Measurements from ENCODE around the gene ARL4A. TPM values are rescaled to one million over a fixed set of nuclear protein-coding genes. Genes with fewer than 3 reads are reported as not detected.
"Not testable (repeated sequence)": the region's sequence is repeated elsewhere in the genome, so short reads cannot be mapped to it uniquely, and the experiment has no call there.

The ARL4A gene
- total RNA-seq, 1 experiment from 2014 or later = 27.2 TPM

DNA sequence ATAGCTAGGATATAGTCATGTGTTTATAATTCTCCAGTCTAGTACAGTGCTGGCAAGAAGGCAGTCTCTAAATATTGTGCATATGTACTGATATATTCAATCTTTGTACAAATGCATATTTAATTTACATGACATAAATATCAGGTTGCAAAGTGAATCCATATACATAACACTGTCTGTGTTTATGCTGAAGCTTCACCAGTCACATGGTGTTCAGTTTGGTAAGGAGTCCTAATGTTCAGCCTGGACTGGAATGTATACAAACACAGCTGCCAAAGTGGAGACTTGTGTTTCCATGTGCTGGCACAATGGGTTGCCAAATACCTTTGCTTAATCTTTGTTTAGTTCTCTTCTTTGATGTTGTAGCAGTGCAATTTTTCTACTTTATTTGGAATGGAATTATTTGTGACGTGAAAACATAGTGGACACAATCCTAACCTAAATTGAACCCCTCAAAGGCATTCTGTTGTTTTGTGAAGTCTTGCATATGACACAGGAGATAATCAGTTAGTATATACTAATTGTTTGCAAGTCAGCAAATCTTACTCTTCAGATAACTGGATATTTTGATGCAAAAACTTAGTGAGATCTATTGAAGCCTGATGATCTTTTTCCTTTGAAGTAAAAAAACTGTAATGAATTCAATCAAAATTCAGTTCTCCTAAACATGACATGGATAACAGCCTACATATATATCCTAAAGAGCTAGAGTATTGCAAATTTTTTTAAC lies 17.3 kb upstream of the ARL4A start:
- DNase-seq (ENCODE audit: low read depth) = no peak

DNA sequence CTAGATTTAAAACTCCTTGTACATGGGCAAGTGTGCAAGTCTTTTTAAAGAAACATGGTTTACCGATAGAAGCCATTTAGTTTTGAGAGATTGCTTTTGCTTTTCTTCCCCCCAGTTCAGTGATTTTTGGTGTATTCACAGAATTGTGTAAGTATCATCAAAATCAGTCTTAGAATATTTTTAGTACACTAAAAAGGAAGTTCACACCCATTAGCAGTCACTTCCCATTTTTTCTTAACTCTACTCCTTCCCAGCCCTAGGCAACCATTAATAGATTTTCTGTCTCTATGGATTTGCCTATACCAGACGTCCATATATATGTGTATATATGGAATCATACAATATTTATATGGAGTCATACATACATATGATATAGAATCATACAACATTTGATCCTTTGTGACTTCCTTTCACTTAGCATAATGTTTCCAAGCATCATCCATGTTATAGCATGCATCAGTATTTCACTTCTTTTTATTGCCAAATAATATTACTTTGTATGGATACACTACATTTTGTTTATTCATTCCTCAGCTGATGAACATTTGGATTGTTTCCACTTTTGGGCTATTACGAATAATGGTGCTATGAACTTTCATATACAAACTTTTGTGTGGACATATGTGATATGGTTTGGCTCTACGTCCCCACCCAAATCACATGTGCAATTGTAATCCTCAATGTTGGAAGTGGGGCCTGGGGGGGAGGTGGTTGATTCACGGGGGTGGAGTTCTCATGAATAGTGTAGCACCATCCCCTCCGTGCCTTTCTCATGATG lies 16.5 kb upstream of the ARL4A start:
- DNase-seq (ENCODE audit: low read depth) = no peak

DNA sequence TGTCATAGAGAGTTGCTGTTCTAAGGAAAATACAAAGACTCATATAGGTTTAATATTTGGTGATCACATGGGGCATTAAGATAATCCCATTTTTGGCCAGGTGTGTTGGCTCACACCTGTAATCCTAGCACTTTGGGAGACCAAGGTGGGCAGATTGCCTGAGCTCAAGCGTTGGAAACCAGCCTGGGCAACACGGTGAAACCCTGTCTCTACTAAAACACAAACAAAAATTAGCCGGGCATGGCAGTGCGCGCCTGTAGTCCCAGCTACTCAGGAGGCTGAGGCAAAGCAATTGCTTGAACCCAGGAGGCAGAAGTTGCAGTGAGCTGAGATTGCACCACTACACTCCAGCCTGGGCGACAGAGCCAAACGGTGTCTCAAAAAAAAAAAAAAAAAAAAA lies 14.0 kb upstream of the ARL4A start:
- not testable (repeated sequence) for DNase-seq (ENCODE audit: low read depth)

DNA sequence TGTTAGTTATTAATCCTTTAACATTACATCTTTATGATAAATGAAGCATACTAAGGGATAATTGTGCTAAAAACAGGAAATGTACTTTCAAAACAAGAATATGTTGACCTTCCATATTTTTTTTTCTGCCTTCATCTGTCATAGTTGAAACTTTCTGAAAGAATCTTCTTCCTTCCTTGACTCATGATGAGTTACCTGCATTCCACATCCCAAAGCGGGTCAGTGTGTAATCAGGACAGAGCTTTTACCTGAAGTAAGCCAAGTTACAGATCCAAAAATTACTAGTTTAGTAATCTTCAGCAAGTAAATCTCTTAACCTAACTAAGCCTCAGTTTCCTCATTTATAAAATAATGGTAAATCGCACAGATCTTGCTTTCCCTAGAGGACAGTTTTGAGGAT lies 13.4 kb upstream of the ARL4A start:
- DNase-seq (ENCODE audit: low read depth) = no peak

DNA sequence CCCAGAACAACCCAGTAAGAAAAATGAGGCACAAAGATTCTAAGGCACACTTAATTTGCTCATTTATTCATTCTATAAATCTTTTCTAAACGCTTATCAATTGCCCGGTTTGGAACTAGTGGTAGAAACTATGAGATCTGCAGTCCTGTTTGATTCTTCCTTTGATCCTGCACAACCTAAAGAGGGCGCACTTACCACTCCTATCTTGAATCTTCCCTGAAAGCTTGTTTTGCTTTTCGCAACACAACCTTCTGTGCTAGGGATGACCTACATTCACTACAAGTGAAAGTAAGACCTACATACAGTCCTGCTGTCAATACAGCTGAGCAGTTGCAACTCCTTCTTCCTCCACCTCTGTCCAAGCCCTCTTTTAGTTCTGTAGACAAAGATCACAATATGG lies 12.6 kb upstream of the ARL4A start:
- DNase-seq (ENCODE audit: low read depth) = peak; percentile 33

DNA sequence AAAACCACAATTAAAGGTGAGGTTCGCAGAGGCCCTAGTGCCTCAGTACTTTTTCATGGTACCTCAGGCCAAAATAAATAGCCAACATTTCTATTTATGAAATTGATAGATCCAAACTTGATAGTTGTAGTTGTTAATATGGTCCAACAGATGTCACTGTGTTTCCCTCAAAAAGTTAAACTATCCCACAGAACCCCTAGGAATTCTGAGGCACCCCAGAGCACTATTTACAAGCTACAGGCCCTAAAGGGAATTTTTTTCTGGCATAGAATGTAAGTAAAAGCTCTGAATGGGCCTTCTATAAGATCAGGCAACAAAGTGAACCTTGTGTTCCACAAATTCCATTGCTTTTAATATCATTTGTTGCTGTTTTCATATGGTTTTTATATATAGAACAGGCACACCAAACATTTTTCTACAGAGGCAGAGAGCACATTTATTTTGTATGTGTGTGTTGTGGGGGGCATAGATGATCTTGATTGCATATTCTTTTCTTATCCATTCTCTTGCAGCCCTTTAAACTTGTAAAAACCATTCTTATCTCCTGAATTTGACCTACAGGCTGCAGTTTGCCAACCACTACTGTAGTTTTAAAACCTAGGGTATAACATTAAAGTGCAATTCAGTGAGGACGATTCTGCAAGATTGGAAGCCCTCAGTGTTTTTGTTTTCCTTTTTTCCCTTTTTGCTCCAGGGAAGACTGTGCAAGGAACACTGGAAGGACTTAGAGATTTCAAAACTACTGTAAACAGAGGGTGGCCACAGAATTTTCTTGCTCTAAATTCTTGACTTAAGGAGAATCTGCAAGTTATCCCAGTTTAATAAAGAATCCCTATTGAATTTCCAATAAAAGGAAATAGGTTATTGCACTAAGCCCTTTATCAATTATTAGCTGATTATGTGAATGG lies 3.5 kb upstream of the ARL4A start:
- DNase-seq (ENCODE audit: low read depth) = no peak

DNA sequence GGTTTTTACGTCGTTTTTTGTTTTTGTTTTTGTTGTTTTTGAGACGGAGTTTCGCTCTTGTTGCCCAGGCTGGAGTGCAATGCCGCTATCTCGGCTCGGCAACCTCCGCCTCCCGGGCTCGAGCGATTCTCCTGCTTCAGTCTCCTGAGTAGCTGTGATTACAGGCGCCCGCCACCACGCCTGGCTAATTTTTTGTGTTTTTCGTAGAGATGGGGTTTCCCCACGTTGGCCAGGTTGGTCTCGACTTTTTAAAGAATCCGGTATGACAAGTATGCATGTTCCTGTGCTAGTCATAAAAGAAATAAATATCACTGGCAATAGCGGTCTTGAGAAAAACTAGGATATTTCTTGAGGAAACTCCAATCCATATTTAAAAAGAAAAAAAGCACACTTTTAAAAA lies 2.7 kb upstream of the ARL4A start:
- DNase-seq (ENCODE audit: low read depth) = no peak

DNA sequence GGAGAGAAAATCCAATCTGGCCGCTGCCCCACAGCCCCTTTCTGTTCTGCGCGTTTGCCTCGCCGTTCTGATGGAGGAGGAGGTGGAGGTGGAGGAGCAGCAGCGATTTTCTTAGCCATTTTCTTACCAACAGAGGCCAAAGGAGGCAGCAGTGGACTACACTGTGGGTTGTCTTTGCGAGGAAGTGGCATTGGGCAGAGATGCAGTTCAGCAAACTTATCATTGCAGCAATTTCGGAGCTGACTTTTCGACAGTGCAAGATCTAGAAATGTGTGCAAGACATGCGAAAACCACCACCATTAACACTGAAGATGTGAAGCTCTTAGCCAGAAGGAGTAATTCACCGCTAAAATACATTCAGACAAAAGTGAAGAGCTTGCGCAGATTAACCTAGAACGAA lies 1.9 kb upstream of the ARL4A start:
- DNase-seq (ENCODE audit: low read depth) = peak; percentile 10

DNA sequence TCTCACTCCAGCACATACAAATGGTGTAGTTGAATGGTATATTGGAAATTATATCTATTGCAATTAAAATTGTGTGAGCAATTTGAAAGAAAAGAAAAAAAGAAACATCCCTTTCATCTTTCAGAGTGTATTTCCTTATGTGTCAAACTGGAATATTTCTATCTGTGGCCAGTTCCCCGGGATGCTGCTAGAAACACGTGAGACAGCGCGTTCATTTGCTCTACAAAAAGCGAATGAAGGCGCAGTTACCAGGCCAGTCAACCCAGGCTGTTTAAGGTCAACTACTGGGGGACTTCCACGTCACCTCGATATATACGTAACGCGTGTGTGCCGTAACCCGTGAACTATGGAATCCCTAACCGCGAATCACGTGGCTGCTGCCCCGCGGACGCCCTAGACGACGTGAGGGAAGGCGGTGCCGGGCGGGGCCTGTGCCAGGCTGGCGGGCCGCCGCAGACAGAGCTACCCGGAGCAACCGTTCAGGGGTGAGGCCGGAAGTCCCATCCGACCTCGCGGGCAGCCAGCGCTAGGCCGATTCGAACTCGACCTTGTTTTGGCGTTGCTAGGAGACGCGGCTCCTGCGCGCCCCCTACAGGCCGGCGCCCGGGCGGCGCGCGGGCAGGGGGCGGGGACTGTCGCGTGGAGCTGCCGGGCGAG lies 1.1 kb upstream of the ARL4A start:
- DNase-seq (ENCODE audit: low read depth) = peak; percentile 96

DNA sequence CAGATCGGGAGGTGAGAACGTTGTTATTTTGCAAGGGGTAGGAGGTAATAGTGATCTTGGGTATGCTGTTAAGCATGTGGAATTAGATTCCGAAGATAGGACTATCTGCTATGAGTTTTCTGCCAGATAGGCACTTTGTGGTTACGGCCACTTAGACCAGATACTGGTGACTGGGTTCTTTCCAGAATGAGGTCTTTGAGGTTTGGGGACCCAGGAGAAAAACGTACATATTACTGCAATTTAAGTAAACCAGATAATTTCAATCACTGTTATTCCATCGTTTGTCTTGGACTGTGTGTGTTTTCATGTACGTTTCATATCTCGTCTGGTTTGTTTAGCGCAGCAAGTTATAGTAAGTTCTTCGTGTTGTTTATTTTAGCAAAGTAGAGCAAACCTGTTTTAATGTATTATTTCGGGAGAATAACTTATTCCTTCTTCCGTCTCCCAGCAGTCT lies 312 bp downstream of the ARL4A start:
- no peak for DNase-seq (ENCODE audit: low read depth)

DNA sequence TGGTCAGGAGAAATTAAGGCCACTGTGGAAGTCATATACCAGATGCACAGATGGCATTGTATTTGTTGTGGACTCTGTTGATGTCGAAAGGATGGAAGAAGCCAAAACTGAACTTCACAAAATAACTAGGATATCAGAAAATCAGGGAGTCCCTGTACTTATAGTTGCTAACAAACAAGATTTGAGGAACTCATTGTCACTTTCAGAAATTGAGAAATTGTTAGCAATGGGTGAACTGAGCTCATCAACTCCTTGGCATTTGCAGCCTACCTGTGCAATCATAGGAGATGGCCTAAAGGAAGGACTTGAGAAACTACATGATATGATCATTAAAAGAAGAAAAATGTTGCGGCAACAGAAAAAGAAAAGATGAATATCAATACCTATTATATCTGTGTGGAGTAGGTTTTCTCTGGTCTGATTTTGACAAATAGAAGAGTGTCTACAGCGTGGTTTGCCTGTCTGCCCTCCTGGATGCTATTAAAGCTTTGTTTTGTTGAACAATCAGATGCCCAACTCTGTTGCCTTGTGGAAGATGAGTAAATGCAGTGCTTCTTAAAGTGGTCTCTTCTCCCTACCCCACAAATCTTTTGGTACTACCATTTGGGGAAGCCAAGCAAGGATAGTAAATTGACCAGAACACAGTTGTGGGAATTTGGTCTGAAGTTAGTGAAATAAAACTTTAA lies 1.2 kb downstream of the ARL4A start:
- not testable (repeated sequence) for DNase-seq (ENCODE audit: low read depth)

DNA sequence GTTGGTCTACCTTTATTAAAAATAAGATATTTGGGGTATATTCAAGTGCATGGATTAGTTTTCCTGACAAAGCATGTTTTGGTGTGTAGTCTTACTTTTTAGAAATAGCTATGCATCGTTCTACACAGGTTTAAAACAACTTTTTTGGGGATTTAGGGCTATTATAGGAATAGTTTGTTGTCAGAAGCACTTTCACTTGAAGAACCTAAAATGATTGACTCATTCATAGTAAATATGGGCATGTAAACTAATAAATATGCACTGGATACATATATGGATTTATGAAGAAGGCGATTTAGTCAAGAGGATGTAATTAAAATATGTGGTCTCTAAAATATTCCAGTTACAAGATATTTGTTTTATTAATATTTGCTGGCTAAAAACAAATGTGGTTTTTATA lies 2.0 kb downstream of the ARL4A start:
- no peak for DNase-seq (ENCODE audit: low read depth)

DNA sequence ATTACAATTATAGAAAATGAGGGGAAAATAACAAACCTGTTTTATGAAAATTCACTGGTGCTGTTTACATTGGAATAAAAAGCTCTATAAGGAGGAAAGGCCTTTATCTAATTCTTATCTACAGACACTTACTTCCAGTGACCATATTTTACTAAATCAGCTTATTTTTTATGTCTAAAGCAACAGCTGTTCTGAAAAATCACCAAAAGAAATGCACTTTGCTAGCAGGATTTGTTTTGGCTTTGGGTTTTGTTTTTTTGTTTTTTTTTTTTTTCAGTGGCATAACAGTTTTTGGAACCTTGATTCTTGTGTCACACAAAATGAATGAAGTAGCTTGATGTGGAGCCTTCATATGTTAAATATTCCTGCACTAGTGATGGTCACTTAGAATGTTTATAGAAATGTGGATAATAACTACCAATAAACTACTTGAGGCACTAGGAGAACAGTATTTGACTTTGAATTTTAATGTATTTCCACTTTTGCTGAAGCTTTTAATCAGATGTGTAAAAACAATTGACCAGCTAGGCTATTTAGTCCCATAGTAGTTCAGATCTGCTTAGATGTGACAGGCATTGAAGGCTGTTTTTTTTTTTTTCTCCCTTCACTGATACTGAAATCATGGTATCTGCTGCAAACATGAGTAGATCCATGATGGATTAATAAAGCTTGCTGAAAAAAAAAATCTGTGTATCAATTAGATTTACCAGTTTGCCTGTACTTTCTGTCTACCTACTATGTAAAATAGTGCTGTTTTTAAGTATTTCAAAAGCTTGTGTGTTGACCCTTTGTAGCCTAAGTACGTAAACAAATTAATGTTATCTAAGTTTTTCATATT lies 2.8 kb downstream of the ARL4A start:
- no peak for DNase-seq (ENCODE audit: low read depth)

DNA sequence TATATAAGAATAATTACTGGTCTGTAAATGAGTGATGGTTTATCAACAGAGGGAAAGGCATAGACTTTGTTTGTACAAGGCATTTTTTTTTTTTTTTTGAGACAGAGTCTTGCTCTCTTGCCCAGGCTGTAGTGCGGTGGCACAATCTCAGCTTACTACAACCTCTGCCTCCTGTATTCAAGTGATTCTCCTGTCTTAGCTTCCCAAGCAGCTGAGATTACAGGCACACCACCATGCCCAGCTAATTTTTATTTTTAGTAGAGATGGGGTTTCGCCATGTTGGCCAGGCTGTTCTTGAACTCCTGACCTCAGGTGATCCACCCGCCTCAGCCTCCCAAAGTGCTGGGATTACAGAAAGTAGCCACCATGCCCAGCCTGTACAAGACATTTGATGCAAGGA lies 4.0 kb downstream of the ARL4A start:
- DNase-seq (ENCODE audit: low read depth) = not testable (repeated sequence)

DNA sequence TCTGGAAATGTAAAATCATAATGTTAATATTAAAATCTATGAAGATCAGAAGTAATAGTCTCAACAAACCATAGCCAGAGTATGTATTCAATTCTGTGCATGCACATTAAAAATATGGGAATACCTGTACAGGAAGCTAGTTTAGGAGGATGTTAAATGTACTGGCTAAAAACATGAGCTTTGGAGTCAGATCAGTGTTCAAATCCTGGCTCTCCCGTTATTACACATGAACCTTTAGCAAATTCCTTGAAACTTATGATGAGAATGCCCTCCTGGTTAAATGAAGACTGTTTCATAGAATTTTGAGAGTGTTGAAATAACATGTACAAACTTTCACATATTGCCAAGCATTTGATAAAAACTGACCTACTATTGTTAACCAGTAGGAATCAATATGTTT lies 4.6 kb downstream of the ARL4A start:
- DNase-seq (ENCODE audit: low read depth) = no peak

DNA sequence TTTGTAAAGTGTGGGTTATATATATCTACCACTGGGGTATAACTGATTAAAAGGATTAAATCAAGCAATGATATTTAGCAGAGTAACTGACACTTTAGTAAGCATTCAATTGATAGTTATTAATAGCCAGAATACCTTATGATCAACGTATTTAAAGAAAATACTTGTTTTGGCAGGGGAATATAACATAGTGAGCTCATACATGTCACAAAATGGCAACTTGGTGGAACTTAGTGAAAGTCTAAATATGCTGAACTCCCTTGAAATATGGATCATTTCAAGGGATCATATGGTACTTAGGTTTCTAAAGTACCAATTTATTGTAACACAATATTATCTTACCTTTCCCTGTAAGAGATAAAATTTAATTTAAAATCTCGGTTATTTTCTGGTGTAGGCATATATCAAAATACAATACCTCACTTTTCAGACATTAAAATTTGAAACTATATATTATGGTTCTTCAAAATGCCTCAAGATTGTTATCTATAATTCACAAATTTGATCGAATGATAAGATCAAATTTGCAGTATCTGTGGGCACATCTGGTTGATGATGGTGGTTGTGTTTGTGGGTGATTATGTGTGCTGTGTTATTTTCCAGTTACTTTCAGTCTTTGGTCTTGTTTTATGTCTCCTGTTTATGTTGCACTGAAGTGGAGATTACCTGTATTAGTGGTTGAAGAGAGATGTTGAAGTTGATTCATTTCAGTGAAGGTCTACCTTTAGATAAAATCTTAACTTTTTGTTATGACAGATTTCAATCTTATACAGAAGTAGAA lies 5.2 kb downstream of the ARL4A start:
- no peak for DNase-seq (ENCODE audit: low read depth)

DNA sequence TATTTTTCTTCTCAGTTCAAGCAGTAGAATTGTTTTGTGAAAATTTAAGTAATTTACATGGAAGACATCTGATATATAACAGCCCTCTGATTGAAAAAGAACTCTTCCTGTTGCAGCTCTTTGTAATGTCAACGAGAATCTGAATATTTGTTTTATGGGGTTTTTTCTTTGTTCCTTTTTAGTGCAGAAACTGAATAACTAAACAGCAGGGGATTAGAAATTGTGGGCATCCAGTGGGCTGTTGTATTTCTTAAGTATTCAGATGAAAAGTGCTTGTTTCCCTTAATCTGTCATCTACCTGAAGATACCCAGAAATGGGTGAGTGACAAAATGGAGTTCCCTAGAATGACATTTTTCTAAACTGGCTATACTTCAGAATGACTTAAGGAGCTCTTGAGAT lies 7.4 kb downstream of the ARL4A start:
- no peak for DNase-seq (ENCODE audit: low read depth)

DNA sequence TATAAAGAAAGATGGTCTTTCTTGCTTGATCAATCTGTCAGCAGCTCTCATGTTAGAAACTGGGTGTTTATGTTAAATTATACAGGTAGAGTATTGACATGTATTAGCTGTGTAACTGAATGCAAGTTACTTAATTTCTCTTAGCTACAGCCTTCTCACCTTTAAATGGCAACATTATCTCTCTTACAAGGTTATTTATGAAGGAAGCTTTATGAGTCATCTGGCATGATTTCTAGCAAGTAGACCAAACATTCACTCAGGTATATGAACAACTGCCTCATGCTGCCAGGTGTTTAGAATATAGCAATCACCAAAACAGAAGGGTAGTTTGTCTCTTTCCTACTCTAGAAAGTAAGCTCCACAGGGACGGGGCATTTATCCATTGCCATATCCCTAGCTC lies 8.5 kb downstream of the ARL4A start:
- no peak for DNase-seq (ENCODE audit: low read depth)

DNA sequence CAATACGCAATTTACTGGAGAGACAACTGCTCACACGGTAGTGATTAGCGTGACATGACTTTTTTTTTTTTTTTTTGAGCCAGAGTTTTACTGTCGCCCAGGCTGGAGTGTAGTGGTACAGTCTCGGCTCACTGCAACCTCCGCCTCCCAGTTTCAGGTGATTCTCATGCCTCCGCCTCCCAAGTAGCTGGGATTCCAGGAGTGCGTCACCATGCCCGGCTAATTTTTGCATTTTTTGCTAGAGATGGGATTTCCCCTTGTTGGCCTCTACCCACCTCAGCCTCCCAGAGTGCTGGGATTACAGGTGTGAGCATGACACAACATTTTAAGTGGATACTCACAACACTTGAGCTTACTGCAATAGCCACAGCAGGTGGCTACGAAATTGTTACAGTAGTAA lies 11.9 kb downstream of the ARL4A start:
- no peak for DNase-seq (ENCODE audit: low read depth)

All from Daoy (cell line).